ENCODE results near the gene FOXD1. TPM values are rescaled to one million over a fixed set of nuclear protein-coding genes. Genes with fewer than 3 reads are reported as not detected.

Gene FOXD1
- polyA plus RNA-seq, 1 donor from 2014 or later = not detected

DNA sequence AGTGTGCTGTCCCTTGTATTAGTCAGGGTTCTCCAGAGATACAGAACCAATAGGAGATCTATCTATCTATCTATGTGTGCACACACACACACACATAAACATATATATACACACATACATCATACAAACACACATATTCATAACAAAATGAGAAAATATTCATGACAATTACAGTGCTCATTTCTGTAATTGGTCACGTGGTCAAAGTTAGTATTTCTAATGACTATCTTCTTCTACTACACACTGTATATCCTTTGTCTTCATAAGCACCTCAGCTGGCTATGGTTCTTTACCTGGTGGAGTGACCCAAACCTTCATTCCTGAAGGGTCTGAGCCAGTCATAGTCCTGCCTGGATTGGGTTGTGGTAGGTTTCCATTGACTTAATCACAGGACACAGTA is 31.9 kb upstream of the FOXD1 start:
- Histone ChIP-seq H3K36me3 (ENCODE audit: insufficient read depth, low read length) (no peaks in the 10 kb centered on the region), H3K4me3 (ENCODE audit: low read length) (no peak overlapping the region), H3K79me2 (replicated peaks; ENCODE audit: insufficient read depth, low read length) (no peaks in the 10 kb centered on the region), H3K4me2 (ENCODE audit: low read length) (no peak overlapping the region), H3K27me3 (ENCODE audit: insufficient read depth, low read depth, low read length) (no peaks in the 10 kb centered on the region), H3K9me3 (ENCODE audit: low read length) (no peaks in the 10 kb centered on the region), H2AFZ (ENCODE audit: low read depth, low read length) (no peak overlapping the region), H3K9me2 (ENCODE audit: insufficient read depth, low read length) (no peaks in the 10 kb centered on the region), H3K27ac (ENCODE audit: low read length) (no peak overlapping the region), H3K9ac (ENCODE audit: low read length) (no peak overlapping the region), H4K20me1 (ENCODE audit: insufficient read depth) (no peaks in the 10 kb centered on the region), H3F3A (ENCODE audit: insufficient read depth, low read length, poor library complexity, severe bottlenecking) (no peaks in the 10 kb centered on the region)
- TF ChIP-seq, protein P1, sequence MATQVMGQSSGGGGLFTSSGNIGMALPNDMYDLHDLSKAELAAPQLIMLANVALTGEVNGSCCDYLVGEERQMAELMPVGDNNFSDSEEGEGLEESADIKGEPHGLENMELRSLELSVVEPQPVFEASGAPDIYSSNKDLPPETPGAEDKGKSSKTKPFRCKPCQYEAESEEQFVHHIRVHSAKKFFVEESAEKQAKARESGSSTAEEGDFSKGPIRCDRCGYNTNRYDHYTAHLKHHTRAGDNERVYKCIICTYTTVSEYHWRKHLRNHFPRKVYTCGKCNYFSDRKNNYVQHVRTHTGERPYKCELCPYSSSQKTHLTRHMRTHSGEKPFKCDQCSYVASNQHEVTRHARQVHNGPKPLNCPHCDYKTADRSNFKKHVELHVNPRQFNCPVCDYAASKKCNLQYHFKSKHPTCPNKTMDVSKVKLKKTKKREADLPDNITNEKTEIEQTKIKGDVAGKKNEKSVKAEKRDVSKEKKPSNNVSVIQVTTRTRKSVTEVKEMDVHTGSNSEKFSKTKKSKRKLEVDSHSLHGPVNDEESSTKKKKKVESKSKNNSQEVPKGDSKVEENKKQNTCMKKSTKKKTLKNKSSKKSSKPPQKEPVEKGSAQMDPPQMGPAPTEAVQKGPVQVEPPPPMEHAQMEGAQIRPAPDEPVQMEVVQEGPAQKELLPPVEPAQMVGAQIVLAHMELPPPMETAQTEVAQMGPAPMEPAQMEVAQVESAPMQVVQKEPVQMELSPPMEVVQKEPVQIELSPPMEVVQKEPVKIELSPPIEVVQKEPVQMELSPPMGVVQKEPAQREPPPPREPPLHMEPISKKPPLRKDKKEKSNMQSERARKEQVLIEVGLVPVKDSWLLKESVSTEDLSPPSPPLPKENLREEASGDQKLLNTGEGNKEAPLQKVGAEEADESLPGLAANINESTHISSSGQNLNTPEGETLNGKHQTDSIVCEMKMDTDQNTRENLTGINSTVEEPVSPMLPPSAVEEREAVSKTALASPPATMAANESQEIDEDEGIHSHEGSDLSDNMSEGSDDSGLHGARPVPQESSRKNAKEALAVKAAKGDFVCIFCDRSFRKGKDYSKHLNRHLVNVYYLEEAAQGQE (IDR thresholded peaks at IDR 0.05; ENCODE audit: borderline replicate concordance) = no peak
- TF ChIP-seq, protein P2, sequence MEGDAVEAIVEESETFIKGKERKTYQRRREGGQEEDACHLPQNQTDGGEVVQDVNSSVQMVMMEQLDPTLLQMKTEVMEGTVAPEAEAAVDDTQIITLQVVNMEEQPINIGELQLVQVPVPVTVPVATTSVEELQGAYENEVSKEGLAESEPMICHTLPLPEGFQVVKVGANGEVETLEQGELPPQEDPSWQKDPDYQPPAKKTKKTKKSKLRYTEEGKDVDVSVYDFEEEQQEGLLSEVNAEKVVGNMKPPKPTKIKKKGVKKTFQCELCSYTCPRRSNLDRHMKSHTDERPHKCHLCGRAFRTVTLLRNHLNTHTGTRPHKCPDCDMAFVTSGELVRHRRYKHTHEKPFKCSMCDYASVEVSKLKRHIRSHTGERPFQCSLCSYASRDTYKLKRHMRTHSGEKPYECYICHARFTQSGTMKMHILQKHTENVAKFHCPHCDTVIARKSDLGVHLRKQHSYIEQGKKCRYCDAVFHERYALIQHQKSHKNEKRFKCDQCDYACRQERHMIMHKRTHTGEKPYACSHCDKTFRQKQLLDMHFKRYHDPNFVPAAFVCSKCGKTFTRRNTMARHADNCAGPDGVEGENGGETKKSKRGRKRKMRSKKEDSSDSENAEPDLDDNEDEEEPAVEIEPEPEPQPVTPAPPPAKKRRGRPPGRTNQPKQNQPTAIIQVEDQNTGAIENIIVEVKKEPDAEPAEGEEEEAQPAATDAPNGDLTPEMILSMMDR (IDR thresholded peaks at IDR 0.05; ENCODE audit: poor library complexity, severe bottlenecking) = no peak
- no peak for TF ChIP-seq RAD21 (conservative IDR thresholded peaks at IDR 0.05)
- TF ChIP-seq EP300 (conservative IDR thresholded peaks at IDR 0.05; ENCODE audit: poor library complexity, severe bottlenecking) = no peak
- no peak for TF ChIP-seq MXI1 (conservative IDR thresholded peaks at IDR 0.05; ENCODE audit: poor library complexity, severe bottlenecking)
- TF ChIP-seq TAF1 (IDR thresholded peaks at IDR 0.05; ENCODE audit: low read depth) = no peak
- TF ChIP-seq EZH2 (IDR thresholded peaks at IDR 0.05; ENCODE audit: borderline replicate concordance, insufficient read depth, low read length, poor library complexity, severe bottlenecking) = no peak
- no peak for TF ChIP-seq POLR2AphosphoS5 (IDR thresholded peaks at IDR 0.05)
- TF ChIP-seq SMC3 (conservative IDR thresholded peaks at IDR 0.05; ENCODE audit: poor library complexity) = no peak

DNA sequence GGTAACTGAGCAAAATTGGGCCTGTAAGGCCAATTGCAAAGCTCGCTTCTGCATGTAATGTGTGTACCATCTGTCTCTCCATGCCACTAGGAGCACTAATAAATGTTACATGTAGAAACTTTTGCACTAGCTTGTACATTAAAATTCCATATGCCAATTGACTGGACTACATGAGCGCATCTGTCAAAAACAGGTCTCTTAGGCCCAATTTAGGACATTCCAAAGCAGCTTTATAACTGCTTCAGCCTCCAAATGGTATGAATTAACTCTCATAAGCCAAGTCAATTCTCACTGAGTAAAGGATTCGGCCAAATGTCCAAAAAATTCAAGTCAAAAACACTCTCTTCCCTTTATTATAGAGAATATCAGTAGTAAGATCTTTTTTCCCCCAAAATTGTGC is 23.5 kb upstream of the FOXD1 start:
- no peak overlapping the region for H2AFZ ChIP-seq (ENCODE audit: low read depth, low read length)
- H3K9ac ChIP-seq (ENCODE audit: low read length) = no peak overlapping the region
- no peak overlapping the region for H3K4me3 ChIP-seq (ENCODE audit: low read length)
- H3K27ac ChIP-seq (ENCODE audit: low read length) = no peak overlapping the region
- H3K79me2 ChIP-seq (replicated peaks; ENCODE audit: insufficient read depth, low read length) = no peaks in the 10 kb centered on the region
- no peak for TF ChIP-seq EP300 (conservative IDR thresholded peaks at IDR 0.05; ENCODE audit: poor library complexity, severe bottlenecking)
- no peak for TF ChIP-seq SMC3 (conservative IDR thresholded peaks at IDR 0.05; ENCODE audit: poor library complexity)
- TF ChIP-seq RAD21 (conservative IDR thresholded peaks at IDR 0.05) = no peak
- TF ChIP-seq EZH2 (IDR thresholded peaks at IDR 0.05; ENCODE audit: borderline replicate concordance, insufficient read depth, low read length, poor library complexity, severe bottlenecking) = no peak
- no peak for TF ChIP-seq POLR2AphosphoS5 (IDR thresholded peaks at IDR 0.05)
- TF ChIP-seq, protein P1 (IDR thresholded peaks at IDR 0.05; ENCODE audit: borderline replicate concordance) = no peak
- TF ChIP-seq, protein P2 (IDR thresholded peaks at IDR 0.05; ENCODE audit: poor library complexity, severe bottlenecking) = no peak
- no peak for TF ChIP-seq MXI1 (conservative IDR thresholded peaks at IDR 0.05; ENCODE audit: poor library complexity, severe bottlenecking)
- TF ChIP-seq TAF1 (IDR thresholded peaks at IDR 0.05; ENCODE audit: low read depth) = no peak
- no peaks in the 10 kb centered on the region for H3F3A ChIP-seq (ENCODE audit: insufficient read depth, low read length, poor library complexity, severe bottlenecking)
- no peaks in the 10 kb centered on the region for H3K9me2 ChIP-seq (ENCODE audit: insufficient read depth, low read length)
- H4K20me1 ChIP-seq (ENCODE audit: insufficient read depth) = no peaks in the 10 kb centered on the region
- H3K9me3 ChIP-seq (ENCODE audit: low read length) = no peaks in the 10 kb centered on the region
- H3K4me2 ChIP-seq (ENCODE audit: low read length) = no peak overlapping the region
- no peaks in the 10 kb centered on the region for H3K27me3 ChIP-seq (ENCODE audit: insufficient read depth, low read depth, low read length)
- no peaks in the 10 kb centered on the region for H3K36me3 ChIP-seq (ENCODE audit: insufficient read depth, low read length)

All from neural cell (in vitro differentiated cells).